HG02840 (cell line): ENCODE results near the gene ABCD2.
"Not testable (repeated sequence)": the region's sequence is repeated elsewhere in the genome, so short reads cannot be mapped to it uniquely, and the experiment has no call there.

Experiments used
- ATAC-seq: cut with Tn5 transposase; IDR thresholded peaks from one replicate; pipeline ENCODE4 v1.9.1; 2021; ENCODE audit warnings: mild to moderate bottlenecking, moderate library complexity, moderate number of reproducible peaks; ENCODE audit not compliant: unreplicated experiment, low FRiP score

The ABCD2 gene

GRCh38 chr12:39619660-39620433 lies at the start of gene ABCD2:
Gene ABCD2, minus strand, starts transcription at chr12:39619803. Its CDS starts 188 bp downstream, at chr12:39619615.
- peak; percentile 77 for ATAC-seq

GRCh38 chr12:39660101-39660500 lies 40.5 kb upstream of the ABCD2 start:
- ATAC-seq: no peak

GRCh38 chr12:39647383-39647782 lies 27.8 kb upstream of the ABCD2 start:
- no peak for ATAC-seq

- no peak for ATAC-seq
These were observed 27.4 kb upstream of the ABCD2 start for GRCh38 chr12:39646963-39647362.

GRCh38 chr12:39643052-39643451 lies 23.4 kb upstream of the ABCD2 start:
- no peak for ATAC-seq

GRCh38 chr12:39638840-39639239 lies 19.2 kb upstream of the ABCD2 start:
- ATAC-seq: no peak

GRCh38 chr12:39638178-39638577 lies 18.6 kb upstream of the ABCD2 start:
- ATAC-seq: no peak

- no peak for ATAC-seq
These were observed 13.1 kb upstream of the ABCD2 start for GRCh38 chr12:39632670-39633069.

- no peak for ATAC-seq
These were observed 9.2 kb upstream of the ABCD2 start for GRCh38 chr12:39628836-39629235.

- no peak for ATAC-seq
These were observed 8.3 kb upstream of the ABCD2 start for GRCh38 chr12:39627914-39628313.

GRCh38 chr12:39626033-39626814 lies 6.6 kb upstream of the ABCD2 start:
- ATAC-seq: no peak

- no peak for ATAC-seq
These were observed 4.3 kb upstream of the ABCD2 start for GRCh38 chr12:39623919-39624318.

GRCh38 chr12:39623160-39623559 lies 3.6 kb upstream of the ABCD2 start:
- ATAC-seq: not testable (repeated sequence)

GRCh38 chr12:39622306-39622705 lies 2.7 kb upstream of the ABCD2 start:
- ATAC-seq: no peak

GRCh38 chr12:39621670-39622069 lies 2.1 kb upstream of the ABCD2 start:
- ATAC-seq: no peak

GRCh38 chr12:39620659-39621658 lies 1.4 kb upstream of the ABCD2 start:
- peak; percentile 28 for ATAC-seq

GRCh38 chr12:39619316-39619659 lies 315 bp downstream of the ABCD2 start:
- peak; percentile 17 for ATAC-seq

GRCh38 chr12:39618701-39619100 lies 902 bp downstream of the ABCD2 start:
- no peak for ATAC-seq

- no peak for ATAC-seq
These were observed 1.7 kb downstream of the ABCD2 start for GRCh38 chr12:39617887-39618286.

GRCh38 chr12:39616666-39617065 lies 2.9 kb downstream of the ABCD2 start:
- no peak for ATAC-seq

- no peak for ATAC-seq
These were observed 3.4 kb downstream of the ABCD2 start for GRCh38 chr12:39616251-39616650.
